HG03060 (cell line): ENCODE data around the gene ABCA13.
"Not testable (repeated sequence)": the region's sequence is repeated elsewhere in the genome, so short reads cannot be mapped to it uniquely, and the experiment has no call there.

Experiments
- ATAC-seq: cut with Tn5 transposase; IDR thresholded peaks from one replicate; pipeline ENCODE4 v1.9.1; 2021; ENCODE audit warnings: low read depth, moderate number of reproducible peaks; ENCODE audit not compliant: unreplicated experiment

The ABCA13 gene

DNA sequence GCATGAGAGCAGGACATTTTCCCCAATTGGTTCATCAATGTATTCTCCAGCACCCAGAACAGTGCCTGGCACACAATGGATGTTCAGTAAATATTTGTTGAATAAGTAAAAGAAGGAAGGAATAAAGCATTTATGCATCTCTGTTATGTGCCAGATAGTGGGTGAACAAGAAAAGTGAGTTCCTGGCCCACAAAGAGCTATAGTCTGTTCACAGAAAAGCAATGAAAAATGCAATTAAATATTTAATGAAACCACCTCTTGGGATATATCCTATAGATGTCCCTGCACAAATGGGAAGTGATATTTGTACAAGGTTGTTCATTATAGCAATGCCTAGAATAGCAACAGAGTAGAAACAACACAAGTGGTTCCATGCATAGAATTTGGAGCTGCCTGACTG is 2.1 kb downstream of the ABCA13 start:
- no peak for ATAC-seq

DNA sequence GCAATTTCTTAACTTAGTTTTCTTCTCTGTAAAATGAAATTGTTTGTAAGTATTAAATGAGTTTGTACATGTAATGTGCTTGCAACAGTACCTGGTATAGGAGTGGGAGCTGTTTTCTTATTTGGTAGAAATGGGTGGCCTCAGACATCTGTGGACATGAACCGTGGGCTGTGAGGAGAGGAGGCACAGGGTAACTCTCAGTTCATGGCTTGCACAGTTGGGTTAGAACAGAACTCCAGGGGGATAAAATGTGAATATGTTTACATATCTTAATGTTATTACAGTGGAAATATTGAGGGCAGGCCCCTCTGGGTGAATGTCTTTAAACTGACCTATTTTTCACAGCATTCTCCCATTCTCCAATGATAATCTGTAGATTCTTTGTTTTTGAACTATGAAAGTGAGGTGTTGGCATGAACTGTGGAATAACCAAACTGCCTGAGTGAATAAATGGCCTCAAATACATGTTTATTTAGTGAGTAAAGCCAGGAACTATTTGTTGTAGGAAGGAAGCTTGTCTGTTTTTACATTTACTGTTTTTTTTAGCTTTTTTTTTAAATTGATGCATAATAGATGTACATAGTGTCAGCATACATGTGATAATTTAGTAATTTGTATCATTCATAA is 2.6 kb downstream of the ABCA13 start:
- ATAC-seq = no peak

DNA sequence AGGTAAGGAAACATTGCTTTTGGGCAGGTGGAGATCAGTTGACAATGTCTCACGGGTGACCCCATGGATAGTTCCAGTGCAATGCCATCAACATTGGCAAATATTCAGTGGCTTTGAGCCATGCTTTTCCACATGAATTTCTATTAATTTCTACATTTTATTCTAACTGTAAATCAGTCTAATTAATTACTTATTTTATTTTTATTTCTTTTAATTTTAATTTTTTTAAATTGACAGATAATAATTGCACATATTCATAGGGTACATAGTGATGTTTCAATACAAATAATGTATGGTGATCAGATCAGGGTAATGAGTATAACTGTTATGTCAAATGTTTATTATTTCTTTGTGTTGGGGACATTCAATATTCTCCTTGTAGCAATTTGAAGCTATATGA is 3.8 kb downstream of the ABCA13 start:
- ATAC-seq = no peak

DNA sequence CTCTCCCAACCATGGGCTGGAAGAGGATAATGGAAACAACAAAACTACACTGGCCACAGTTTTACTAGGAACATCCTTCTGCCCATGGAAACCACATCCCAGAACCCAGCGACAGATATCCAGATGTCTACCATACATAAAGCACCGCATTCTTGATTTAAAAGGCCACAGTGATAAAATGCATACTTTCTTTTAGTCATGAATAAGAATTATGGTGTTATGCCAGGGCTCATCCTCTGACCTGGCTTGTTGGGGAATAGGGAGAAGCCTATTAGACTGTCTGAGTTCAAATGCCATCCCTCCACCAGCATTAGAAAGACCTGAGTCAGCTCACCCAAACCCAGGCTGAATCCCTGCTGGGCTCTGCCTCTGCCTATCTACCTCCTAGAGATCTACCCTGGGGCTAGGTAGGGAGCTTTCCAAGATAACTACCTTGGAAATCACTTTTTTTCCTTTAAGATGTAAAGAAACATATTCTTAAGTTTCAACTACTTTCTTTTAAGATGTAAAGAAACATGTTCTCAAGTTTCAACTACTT is 5.2 kb downstream of the ABCA13 start:
- no peak for ATAC-seq

DNA sequence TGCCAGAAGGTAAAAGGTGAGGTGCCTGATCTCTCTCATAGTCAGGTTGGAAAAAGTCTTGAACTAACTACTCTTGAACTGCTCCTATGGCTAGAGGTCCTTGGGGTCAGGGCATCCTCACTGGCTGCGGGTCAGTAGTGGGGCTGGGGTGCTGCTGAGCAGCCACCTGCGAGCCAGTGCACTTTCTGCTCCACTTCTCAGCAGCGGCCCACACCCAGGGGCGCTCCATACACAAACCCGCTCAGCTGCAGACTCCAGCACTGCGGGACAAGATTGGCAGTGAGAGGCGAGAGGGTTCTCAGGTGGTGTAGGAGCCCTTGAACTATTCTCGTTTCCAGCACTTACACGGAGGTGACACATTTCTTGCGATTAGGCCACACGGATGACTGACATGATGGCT is 6.0 kb downstream of the ABCA13 start:
- no peak for ATAC-seq

DNA sequence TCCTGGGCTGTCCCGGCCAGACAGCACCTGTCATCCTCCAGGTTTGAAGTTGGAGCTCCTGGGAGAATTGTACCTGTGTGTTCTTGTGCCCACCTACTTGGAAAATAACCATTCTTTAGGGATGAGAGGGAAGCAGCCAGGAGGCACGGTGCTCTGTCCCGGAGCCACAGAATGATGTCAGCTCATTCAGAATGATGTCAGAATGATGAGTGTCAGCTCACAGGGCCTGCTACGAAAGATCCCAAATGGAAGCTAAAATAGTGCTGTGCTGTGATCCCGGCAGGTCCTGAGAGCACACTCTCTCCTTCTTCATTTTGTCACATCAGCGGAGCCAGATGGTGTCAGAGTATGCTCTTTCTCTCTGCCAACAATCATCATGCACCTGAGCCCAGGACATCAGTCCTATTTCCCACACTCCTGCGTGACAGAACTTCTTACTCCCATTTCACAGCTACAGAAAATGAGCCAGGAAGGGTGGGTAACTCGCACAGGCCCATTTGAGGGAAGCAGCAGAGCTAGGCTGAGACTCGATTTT is 8.3 kb downstream of the ABCA13 start:
- no peak for ATAC-seq

DNA sequence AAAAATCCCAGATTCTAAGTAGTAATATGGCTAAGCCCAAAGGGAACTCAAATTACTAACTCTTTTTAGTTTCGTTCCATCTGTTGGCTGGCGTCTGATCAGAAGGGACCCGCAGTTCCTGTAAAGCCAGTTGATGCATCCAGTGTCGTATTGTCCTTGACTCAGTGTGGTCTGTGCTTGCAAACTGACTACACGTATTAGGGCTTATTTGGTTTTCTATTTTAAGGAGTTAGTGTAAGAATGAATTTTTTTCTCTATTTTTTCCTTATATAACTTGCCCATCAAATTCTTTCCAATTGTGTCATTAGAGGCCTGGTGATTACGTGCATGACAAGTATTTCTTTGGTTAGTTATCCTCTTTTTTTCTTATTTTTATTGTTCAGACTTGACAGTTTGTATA is 9.7 kb downstream of the ABCA13 start:
- no peak for ATAC-seq

DNA sequence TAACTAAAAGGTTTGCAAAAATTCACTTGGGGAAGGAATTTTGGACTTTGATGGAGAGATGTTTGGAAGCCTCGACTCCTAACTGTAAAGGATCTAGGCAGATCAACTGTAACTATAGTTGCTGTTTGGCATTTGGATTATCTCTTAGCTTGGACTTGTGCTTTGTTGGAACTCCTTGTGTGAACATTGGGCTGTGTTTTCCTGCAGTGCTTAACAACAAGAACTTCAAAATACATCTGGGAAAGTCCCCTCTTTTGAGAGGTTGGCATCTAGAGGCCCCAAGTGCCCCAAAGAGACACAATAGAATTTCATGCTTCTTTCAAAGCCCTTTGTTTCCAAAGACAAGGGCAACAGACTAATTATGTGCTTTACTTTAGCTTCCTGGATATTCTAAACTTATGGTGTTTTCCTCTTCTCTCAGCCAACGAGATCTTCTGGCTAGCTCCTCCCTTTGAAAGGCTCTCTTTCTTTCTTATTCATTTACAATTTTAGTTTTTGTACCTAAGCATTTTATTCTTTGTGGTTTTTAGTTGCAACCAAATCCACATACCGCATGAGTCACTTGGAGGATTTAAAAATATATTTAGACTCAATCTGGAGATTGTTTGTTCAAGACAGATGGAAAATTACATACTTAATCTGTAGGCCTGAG is 11.6 kb downstream of the ABCA13 start:
- no peak for ATAC-seq

DNA sequence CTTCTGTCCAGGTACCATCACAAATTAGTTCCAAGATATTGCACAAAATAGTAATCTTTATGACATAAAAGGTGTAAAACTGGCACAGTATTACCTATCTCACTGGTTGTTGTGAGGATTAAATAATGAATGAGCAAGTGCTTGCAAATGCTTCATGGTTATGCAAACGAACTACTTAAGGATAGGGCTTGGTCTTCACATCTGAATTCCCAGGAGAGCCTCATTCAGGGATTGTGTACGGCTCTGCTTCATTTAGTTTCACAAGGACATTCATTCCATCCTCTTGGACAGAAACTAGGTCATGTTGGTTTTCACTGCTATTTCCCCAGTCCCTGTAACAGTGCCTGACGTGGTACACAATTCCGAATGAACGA is 12.1 kb downstream of the ABCA13 start:
- no peak for ATAC-seq

DNA sequence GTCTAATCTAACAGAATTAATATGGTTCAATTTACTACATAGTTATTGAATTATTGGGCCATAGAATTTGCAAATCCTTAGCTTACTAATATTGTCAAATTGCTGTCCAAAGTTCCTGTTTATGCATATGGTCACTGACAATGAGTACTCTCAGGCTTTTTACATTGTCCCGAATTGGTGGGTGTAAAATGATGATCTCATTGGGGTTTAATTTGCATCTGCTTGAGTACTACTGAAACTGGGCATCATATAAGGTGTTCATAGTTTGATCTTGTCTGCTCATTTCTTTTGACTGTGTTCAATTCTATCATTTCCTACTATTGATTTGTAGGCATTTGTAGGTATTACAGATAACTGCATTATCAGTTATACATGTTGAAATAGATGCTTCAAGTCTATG is 12.7 kb downstream of the ABCA13 start:
- no peak for ATAC-seq

DNA sequence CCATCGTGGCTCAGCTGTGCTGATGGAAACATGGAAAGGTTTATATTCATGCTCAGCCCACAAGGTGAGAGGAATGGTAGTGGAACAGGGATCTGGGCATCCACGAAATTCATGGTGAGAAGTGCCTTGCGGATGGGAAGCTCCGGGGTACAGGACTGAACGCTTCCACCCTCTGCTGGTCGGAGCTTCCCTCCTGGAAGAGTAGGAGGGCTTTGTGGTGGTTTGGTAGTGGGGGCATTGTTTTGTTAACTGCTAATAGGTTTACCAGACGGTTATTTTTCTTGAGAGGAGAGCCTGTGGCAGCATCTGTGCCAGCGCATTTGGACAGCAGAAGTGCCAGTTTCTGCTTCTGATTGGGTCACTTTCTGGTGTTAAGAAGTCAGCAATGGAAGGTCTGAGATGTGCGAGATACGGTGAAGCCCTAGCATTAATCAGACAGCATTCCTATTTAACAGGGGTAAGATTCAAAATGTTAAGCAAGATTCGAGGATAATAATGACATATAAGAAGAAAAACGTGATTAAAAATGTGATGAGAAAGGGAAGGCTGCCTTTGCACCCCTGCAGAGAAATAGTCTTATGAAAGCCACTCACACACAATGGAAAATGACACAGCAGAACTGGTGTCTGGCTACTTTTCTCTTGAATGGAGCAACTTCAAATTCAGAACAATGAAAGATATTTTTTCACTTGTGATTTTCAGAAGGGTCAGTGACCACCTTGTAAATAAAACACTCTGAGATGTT is 17.7 kb downstream of the ABCA13 start:
- ATAC-seq = no peak

DNA sequence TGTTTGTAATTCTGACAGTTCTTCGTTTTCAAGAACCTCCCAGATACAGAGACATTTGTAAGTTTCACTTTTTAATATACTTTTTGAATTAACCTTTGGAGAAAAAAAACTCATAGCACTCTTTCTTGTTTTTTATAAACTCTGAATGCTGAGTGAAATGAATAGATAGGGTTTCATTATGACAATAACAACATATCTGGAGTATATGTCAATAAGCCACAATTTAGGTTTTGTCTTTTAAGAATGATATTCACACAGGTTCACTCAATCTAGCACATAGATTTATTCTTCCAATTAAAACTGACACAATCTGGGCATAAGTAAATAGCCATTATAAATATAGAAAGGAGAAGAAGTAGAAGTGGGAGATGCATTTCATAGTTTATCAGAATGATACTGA is 21.7 kb downstream of the ABCA13 start:
- no peak for ATAC-seq

DNA sequence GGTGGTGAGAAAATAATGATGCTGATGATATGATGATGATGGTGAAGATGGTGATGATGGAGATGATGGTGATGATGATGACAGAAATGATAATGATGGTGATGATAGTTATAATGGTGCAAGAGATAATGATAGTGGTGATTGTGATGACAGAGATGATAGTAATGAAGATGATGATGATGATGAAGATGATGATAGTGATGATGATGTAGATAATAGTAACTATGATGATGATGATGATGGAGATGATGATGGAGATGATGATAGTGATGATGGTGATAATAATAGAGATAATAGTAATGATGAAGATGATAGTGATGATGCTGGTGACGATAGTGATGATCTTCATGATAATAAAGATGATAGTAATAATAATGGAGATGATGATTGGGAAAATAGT is 22.2 kb downstream of the ABCA13 start:
- no peak for ATAC-seq

DNA sequence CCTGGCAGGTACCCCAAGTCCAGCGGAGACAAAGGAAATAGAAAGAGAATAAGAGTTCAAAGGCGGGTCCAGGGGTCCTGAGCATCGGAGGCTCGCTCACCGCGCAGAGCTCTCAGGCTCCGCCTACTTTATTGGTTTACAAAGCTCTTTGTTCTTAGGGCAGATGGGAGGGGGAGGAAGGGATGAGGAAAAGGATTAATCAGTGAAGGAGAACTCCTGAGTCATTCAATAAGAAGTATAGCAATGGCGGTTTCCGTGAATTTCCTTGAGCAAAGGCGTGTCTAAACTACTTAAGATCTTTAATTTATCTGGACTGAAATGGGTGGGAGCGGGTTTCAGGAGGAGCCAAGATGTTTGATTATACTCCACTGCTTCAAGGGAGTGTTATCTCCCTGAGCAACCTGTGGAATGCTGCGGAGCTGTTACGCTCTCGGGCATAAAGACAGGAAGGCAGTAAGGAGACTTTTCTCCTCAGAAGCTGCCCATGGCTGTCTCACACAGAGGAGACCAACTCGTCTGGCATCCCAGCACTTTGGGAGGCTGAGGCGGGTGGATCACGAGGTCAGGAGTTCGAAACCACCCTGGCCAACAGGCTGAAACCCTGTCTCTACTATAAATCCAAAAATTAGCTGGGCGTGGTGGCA is 29.8 kb downstream of the ABCA13 start:
- ATAC-seq = not testable (repeated sequence)

DNA sequence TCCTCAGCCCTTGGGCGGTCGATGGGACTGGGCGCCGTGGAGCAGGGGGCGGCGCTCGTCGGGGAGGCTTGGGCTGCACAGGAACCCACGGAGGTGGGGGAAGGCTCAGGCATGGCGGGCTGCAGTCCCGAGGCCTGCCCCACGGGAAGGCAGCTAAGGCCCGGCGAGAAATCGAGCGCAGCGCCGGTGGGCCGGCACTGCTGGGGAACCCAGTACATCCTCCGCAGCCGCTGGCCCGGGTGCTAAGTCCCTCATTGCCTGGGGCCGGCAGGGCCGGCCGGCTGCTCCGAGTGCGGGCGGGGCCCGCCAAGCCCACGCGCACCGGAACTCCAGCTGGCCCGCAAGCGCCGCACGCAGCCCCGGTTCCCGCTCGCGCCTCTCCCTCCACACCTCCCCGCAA is 31.7 kb downstream of the ABCA13 start:
- not testable (repeated sequence) for ATAC-seq

DNA sequence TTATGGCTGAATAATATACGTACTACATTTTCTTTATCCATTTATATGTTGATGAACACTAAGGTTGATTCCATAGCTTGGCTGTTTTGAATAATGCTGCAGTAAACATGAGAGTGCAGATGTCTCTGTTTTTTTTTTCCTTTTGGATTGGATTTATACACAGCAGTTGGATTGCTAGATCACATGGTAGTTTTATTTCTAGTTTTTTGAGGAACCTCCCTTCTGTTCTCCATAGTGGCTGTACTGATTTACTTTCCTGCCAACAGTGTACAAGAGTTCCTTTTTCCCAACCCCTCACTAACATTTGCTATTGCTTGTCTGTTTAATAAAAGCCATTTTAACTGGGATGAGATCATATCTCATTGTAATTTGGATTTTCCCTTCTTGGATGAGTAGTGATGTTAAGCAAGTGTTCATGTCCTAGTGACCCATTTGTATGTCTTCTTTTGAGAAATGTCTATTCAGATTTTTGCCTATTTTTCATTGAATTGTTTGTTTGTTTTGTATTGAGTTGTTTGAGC is 36.0 kb downstream of the ABCA13 start:
- ATAC-seq = no peak

DNA sequence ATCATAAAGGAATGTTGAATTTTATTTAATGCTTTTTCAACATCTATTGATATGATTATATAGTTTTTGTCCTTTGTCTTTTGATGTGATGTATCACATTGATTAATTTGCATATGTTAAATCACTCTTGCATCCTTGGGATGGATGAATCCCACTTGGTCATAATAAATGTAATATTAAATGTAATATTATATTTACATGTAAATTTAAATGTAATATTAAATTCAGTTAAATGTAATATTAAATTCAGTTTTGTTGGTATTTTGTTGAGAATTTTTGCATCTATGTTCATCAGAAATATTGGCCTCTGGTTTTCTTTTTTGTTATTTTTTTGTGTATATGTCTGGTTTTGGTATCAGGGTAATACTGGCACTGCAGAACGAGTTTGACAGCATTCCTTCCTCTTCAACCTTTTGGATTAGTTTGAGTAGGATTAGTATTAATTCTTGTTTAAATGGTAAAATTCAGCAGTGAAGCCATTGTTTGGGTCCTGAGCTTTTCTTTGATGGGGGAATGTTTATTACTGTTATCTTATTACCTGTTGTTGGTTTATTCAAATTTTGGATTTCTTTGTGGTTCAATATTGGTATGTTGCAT is 37.8 kb downstream of the ABCA13 start:
- no peak for ATAC-seq

DNA sequence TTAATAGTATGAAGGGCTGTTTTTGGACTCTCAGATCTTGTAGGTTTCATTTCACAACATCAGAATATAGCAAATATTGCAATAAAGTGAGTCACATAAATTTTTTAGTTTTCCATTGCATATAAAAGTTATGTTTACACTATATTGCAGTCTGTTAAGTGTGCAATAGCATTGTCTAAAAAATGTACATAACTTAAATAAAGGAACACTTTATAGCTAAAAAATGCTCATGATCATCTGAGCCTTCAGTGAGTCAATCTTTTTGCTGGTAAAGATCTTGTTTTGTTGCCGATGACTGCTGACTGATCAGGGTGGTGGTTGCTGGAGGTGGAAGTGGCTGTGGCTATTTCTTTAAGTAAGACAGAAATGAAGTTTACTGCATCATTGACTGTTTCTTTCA is 42.0 kb downstream of the ABCA13 start:
- no peak for ATAC-seq

DNA sequence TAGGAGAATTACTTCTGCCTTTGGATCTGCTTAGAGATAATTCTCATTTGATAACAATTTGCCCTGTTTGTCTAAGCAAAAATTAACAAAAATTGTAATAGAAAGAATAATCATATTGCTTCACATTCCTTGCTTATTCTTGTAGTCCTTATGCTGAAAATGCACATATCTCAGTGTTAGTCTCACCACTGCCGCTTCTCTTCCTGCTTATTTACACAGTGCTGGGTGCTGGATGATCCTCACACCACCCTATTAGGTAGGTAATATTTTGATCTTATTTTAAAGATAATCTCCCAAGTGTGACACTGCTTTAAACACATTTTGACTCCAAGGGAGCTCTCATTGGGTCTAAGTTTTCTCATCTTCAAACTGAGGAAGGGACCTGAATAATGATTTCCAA is 46.0 kb downstream of the ABCA13 start:
- no peak for ATAC-seq

DNA sequence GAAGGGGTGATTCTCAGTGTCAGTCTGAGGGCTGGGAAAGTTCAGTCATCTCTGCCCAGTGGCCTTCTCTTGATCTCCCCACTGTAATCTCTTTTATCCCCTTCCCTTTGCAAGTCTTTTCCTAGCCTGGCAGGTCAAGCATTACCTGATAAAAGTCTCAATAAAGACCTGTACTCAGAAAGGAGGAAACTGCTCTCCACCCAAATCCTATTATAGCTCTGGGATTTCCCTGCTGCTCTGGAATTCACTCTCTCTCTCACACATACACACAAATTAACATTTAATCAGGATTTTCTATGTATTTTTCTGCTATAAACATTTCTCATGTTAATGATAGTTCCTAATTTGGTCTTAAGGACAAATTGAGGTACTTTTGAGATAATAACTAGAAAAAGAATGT is 46.5 kb downstream of the ABCA13 start:
- no peak for ATAC-seq
